HG03159 (cell line): ENCODE data around the gene MTMR2.
A peak's percentile ranks its signal among the peaks of the same experiment; 100 is the strongest.
"Not testable (repeated sequence)": the region's sequence is repeated elsewhere in the genome, so short reads cannot be mapped to it uniquely, and the experiment has no call there.

Experiments used
- ATAC-seq: cut with Tn5 transposase; IDR thresholded peaks from one replicate; pipeline ENCODE4 v1.9.1; 2021; ENCODE audit warnings: mild to moderate bottlenecking, moderate library complexity; ENCODE audit not compliant: unreplicated experiment

The MTMR2 gene

GRCh38 chr11:95829580-95830259, 94.2 kb downstream of the MTMR2 start:
- no peak for ATAC-seq

DNA sequence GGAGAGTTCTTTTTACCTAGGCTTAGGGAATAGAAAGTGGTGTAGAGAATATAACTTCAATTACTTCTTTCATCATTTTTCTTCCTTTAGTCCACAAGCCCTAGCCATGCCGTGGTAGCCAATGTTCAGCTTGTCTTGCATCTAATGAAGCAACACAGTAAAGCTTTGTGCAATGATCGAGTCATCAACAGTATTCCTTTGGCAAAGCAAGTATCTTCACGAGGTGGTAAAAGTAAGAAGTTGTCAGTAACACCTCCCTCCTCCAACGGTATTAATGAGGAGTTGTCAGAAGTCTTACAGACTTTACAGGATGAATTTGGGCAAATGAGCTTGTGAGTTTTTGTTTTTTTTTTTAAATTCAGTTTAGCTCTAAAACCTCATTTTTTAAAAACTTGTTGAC, 96.2 kb downstream of the MTMR2 start:
- ATAC-seq = no peak

- no peak for ATAC-seq
Measured at GRCh38 chr11:95821640-95822039, 102.3 kb downstream of the MTMR2 start.

- ATAC-seq = no peak
Measured at GRCh38 chr11:95816037-95816436, 107.9 kb downstream of the MTMR2 start.

DNA sequence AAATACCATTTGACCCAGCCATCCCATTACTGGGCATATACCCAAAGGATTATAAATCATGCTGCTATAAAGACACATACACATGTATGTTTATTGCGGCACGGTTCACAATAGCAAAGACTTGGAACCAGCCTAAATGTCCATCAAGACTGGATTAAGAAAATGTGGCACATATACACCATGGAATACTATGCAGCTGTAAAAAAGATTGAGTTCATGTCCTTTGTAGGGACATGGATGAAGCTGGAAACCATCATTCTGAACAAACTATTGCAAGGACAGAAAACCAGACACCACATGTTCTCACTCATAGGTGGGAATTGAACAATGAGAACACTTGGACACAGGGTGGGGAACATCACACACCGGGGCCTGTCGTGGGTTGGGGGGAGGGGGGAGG, 112.9 kb downstream of the MTMR2 start:
- ATAC-seq = not testable (repeated sequence)

DNA sequence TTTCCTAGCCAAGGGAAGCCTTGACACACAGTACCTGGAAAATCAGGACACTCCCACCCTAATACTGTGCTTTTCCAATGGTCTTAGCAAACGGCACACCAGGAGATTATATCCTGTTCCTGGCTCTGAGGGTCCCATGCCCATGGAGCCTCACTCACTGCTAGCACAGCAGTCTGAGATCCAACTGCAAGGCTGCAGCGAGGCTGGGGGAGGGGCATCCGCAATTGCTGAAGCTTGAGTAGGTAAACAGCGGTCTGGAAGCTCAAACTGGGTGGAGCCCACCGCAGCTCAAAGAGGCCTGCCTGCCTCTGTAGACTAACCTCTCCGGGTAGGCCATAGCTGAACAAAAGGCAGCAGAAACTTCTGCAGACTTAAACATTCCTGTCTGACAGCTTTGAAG, 117.4 kb downstream of the MTMR2 start:
- not testable (repeated sequence) for ATAC-seq

- no peak for ATAC-seq
Measured at GRCh38 chr11:95805869-95806268, 118.0 kb downstream of the MTMR2 start.

DNA sequence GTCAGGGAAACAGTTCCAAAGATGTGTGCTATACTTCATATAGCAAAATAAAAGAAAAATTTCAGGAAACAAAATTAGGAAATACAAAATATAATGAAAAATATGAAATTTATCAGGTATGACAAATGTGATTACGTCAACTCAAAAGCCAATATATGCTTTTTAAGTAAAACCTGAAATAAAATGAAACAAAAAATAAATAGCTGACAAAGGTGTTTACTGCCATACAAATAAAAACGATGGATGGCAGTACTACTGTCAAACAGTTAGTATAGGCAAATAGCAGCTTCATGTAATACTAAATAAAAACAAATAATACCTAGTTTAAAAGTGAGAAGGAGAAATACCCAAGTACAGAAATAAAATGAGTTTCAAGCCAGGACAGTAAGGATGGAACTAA, 119.9 kb downstream of the MTMR2 start:
- no peak for ATAC-seq

GRCh38 chr11:95802806-95803205, 121.1 kb downstream of the MTMR2 start:
- ATAC-seq = no peak

GRCh38 chr11:95800438-95800837, 123.5 kb downstream of the MTMR2 start:
- ATAC-seq = no peak

- no peak for ATAC-seq
Measured at GRCh38 chr11:95799546-95799945, 124.4 kb downstream of the MTMR2 start.

DNA sequence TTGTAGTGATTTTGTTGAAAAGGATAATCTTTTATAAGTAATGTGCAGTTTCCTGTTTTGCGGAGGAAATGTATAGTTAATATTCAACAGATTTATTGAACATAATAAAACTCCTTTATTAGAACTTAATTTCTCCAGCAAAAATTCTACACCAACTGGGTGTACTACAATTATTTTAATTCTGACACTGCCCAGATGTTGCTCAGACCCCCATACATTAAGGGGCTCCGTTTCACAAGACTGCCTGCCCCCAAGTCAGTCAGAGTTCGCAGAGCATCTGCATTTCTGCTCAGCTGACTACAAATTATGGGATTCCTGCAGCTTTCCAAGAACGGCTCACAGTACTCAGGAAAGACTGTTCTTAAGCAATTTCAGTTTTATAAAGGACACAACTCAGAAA, 127.4 kb downstream of the MTMR2 start:
- no peak for ATAC-seq

- no peak for ATAC-seq
Measured at GRCh38 chr11:95795627-95796295, 128.1 kb downstream of the MTMR2 start.

DNA sequence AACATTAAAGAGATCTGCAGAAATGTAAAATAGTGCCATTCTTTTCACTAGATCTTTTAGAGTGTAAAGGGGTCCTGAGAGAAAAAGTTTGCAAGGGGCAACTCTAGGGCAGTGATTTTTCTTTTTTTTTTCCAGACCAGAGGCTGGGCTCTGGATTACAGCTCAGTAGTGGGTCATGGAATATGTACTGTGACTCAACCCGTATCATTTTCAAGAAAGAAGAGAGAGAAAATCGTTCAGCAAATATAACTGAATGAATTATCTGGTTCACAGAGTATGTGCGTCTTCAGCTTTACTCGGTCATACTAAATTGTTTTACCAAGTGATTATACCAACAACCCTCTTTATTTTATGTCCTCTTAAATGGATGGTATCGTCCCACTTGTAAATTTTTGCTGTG, 129.8 kb downstream of the MTMR2 start:
- no peak for ATAC-seq

DNA sequence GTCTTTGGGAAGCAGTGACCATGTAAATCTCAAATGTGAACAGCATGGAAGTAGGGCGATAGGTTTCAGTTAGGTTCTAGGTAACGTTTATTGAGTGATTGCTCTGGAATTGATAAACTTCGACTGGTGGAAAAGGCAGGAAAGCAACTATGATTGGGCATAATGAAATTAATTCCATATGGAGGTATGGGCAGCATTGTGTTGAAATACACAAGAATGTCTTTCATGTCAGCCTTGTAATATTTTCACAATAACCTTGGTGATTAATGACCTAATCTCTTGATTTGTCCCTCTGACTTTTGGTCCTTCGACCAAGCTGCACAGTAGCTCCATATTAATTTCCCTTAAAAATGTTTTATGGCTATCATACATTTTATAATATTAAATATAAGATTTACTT, 130.8 kb downstream of the MTMR2 start:
- ATAC-seq = no peak

- no peak for ATAC-seq
Measured at GRCh38 chr11:95792700-95793099, 131.2 kb downstream of the MTMR2 start.

- ATAC-seq = no peak
Measured at GRCh38 chr11:95792200-95792599, 131.7 kb downstream of the MTMR2 start.

DNA sequence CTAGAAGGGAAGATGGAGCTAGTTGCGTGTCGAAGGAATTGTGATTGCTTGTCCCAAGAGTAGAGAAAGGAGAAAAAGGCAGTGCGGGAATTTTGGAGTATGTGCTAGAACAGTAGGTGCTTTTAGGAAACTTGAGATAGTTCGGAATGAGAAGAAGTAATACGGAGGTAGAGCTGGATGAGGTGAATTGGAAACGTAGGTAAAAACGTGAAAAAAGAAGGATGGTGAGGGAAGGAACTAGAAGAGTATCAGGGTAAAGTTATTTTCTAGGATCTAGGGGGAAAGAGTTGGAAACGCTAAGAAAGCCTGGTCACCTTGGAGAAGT, 132.2 kb downstream of the MTMR2 start:
- ATAC-seq = no peak

- ATAC-seq = no peak
Measured at GRCh38 chr11:95790933-95791708, 132.8 kb downstream of the MTMR2 start.

GRCh38 chr11:95790123-95790932, 133.6 kb downstream of the MTMR2 start, which contains the start of gene CEP57:
CEP57 (plus strand) TSS chr11:95790498; CDS start chr11:95790699, 201 bp downstream.
- ATAC-seq = peak; percentile 73

GRCh38 chr11:95789506-95790122, 134.3 kb downstream of the MTMR2 start, which contains the start of gene FAM76B:
FAM76B (minus strand) TSS chr11:95789782; CDS start chr11:95789478, 304 bp downstream.
- peak; percentile 71 for ATAC-seq
